ENCODE data around the gene WDR33.
"Not testable (repeated sequence)": the region's sequence is repeated elsewhere in the genome, so short reads cannot be mapped to it uniquely, and the experiment has no call there.

The WDR33 gene

GRCh38 chr2:127763776-127764175 lies 47.2 kb downstream of the WDR33 start:
- no peak for DNase-seq (ENCODE audit: low read depth in 3 of 3)

- no peak for DNase-seq (ENCODE audit: low read depth in 3 of 3)
Measured at GRCh38 chr2:127762846-127763245, 48.1 kb downstream of the WDR33 start.

- DNase-seq (ENCODE audit: low read depth in 3 of 3): no peak
Measured at GRCh38 chr2:127762441-127762840, 48.5 kb downstream of the WDR33 start.

DNA sequence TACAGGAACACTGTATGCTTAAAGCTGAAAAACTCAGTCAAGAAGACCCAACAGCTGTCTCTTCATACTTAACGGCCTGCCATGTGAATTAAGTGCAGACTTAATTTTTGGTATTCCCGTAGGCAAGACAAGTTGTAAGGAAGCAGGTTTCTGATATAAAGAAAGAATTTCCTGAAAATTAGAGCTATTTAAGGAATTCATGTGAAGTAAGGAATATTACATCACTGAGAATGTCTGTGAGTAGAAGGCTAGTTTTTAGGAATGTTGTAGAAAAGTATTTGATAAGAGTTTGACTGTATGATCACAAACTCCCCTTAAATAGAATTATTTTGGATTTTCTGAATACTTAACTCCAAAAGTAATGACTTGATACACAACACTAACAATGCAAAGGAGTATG lies 51.0 kb downstream of the WDR33 start:
- no peak for DNase-seq (ENCODE audit: low read depth in 3 of 3)

GRCh38 chr2:127754186-127754585 lies 56.8 kb downstream of the WDR33 start:
- DNase-seq (ENCODE audit: low read depth in 3 of 3): no peak

- DNase-seq (ENCODE audit: low read depth in 3 of 3): no peak
Measured at GRCh38 chr2:127753374-127753773, 57.6 kb downstream of the WDR33 start.

DNA sequence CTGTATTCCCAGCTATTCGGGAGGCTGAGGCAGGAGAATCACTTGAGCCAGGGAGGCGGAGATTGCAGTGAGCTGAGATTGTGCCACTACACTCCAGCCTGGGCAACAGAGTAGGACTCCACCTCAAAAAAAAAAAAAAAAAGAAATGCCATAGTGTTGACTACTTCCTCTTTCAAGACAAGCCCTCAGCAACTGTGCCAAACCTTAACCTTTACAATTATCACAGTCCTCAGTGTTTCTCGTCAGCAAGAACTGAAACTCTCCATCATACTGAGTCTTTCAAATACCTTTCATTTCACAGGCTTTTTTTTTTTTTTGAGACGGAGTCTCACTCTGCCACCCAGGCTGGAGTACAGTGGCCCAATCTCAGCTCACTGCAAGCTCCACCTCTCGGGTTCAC lies 61.4 kb downstream of the WDR33 start:
- not testable (repeated sequence) for DNase-seq (ENCODE audit: low read depth in 3 of 3)

- DNase-seq (ENCODE audit: low read depth in 3 of 3): no peak
Measured at GRCh38 chr2:127747621-127748020, 63.4 kb downstream of the WDR33 start.

GRCh38 chr2:127743477-127744026 lies 67.4 kb downstream of the WDR33 start:
- no peak for DNase-seq (ENCODE audit: low read depth in 3 of 3)

GRCh38 chr2:127740665-127741288 lies 70.2 kb downstream of the WDR33 start:
- DNase-seq (ENCODE audit: low read depth in 3 of 3): no peak

GRCh38 chr2:127739800-127740199 lies 71.2 kb downstream of the WDR33 start:
- no peak for DNase-seq (ENCODE audit: low read depth in 3 of 3)

GRCh38 chr2:127737892-127738291 lies 73.1 kb downstream of the WDR33 start:
- DNase-seq (ENCODE audit: low read depth in 3 of 3): no peak

- no peak for DNase-seq (ENCODE audit: low read depth in 3 of 3)
Measured at GRCh38 chr2:127735537-127736399, 75.2 kb downstream of the WDR33 start.

DNA sequence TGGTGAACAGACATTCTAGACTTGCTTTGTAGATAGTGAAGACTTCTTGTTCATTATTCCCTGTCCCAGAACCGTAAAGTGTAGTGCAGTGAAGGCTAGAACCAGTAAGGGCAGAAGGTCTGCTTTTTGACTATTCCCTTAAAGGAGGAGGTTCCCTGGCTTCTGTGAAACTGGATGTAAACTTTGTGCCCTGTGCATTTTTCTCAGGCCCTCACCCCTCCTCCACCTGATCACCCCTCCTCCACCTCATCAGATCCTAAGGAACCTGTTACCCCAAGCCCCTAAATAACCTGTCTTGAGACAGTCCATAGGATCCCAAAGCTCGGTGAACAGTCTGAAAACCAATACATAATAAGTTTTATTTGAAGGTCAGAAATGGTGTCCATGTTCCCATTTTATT lies 75.9 kb downstream of the WDR33 start:
- DNase-seq (ENCODE audit: low read depth in 3 of 3): no peak

DNA sequence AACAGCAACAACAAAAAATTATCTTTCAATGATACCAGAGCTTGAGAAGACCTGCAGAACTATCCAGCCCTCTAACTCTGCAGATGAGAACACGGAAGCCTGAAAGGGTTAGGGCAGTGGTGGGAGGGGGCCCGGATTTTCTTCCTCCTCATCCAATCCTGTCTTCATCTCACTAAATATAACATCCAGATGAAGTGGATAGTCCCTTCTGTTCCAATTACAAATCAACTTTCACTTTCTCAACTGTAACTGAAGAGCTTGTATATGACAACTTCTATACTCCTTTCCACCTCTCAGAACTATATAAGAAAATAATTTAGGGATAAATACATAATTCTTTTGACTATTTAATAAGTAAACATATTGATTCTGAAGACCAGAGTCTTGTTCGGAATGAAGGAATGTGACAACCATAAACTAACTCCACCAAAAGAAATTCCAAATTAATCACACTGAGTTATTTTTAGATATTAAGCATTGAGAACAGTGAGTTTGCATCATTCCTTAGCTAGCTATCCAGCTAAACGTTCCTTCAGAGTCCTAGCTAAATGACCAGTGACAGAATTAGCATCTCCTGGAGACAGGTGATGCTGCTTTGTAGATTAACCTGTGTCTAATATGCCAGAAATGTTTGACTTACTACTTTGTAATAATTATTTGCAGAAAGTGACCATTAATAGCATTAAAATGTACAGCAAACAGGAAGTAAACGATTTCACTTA lies 77.0 kb downstream of the WDR33 start:
- DNase-seq (ENCODE audit: low read depth in 3 of 3): no peak

DNA sequence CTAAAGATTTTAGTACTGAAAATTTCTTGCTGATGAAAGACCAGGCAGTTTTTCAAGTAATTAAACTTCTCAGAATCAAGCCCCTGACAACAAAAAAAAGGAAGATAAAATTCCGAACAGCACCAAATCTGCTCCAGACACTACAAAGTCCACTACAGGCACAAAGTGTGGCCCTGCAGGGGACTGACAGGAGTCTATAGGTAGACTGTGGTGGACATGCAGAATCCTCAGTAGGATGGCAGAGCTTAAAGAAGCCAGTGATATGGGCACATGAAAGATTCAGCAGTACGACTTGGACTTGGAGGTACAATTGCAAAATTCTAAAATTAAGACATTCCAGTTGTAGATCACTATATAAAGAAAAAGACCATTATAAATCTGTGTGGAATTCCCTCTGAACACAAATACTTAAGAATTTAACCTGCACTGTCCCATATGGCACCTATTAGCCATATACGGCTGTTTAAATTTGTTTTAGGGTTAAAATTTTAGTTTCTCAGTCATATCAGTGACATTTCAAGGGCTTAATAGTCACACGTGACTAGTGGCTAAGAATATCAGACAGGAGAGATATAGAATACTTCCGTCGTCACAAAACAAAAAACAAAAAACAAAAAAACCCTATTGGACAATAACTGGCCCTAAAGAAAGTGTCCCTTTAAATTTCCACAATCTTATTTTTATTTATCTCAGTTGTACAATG lies 77.7 kb downstream of the WDR33 start:
- DNase-seq (ENCODE audit: low read depth in 3 of 3): no peak

DNA sequence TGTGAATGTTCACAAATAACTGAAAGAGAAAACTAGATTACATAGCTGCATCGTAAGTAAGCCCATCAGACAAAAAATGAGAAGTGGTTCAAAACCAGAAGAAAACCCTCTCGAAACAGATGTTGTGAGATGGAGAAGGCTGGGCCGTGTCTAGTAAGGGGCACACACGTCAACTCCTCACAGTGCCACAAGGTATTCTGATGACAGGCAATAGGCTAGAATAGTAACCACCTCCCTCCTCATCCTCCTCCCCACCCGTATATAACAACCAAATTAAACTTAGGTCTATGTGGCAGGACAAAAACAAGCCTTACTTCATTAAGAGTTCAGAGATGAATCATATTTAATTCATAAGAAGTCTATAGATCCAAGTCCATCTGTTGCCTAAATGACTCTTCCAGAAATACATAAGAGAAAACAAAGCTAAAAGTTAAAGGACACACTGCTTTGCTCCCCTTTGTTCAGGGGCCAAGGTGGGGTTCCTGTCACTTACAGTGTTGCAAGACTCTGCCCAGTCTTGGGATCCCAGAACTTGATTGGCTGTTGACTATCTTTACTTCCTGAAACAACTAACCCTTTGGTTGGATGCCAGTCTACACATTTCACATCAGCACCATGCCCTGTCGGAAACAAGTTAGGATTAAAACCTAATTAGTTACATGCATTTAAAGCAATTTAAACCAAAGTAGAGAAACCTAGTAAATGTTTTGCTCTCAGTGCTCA lies 84.7 kb downstream of the WDR33 start:
- DNase-seq (ENCODE audit: low read depth in 3 of 3): no peak

DNA sequence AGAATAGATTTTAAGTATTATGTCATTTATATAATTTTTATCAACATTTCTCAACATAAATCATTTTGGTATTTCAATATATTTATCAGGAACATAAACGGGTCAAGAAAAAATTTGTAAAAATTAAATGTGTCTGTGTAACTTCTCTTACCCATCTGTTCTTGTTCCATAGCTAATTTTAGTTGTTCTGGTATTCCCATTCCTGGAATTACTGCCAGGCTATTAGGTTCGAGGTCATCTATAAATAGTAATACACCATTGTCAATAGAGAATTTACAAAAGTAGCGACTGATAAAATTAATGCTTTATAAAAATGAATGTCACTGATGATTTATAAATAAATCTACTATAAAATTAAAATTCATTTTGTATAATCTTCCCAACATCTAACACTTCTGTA lies 88.2 kb downstream of the WDR33 start:
- DNase-seq (ENCODE audit: low read depth in 3 of 3): no peak

DNA sequence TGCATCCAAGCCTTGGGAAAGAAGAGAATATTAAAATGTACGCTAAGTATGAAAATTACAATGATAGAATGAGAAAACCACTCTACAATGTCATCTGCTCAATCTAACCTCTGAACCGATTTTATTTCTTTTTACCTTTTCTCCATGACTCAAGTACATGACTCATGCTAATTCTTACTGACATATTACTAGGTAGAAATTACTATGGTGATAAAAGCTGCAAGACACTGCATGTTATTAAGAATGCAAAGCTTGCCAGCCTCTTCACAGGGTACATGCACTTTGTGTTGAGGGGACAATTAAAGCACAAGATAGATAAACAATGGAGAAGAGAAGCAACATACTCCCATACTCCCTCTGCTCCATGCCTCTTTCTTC lies 89.0 kb downstream of the WDR33 start:
- DNase-seq (ENCODE audit: low read depth in 3 of 3): no peak

- DNase-seq (ENCODE audit: low read depth in 3 of 3): no peak
Measured at GRCh38 chr2:127721311-127721977, 89.5 kb downstream of the WDR33 start.
